RKO (cell line): ENCODE data around the gene MPRIP.
"Not testable (repeated sequence)": the region's sequence is repeated elsewhere in the genome, so short reads cannot be mapped to it uniquely, and the experiment has no call there.

Source experiments
- DNase-seq: peaks from one replicate; pipeline ENCODE4 v3.0.0-alpha.2; 2016; ENCODE audit warnings: low spot score

Gene MPRIP

DNA sequence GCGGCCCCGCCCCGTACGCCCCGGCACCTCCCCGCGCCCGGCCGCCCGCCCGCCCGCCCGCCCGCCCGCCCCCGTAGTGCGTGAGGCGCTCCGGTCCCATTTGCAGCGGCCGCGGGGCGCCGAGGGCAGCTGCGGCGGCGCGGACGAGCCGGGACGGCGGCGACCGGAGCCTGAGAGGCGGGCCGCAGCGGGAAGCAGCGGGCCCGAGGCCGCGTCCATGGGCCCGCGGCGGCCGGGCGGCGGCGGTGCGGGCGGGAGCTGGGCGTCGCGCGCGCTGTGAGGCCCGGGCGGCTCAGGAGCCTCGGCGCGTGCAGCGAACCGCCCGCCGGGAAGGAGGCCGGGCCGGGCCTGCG lies at the start of gene MPRIP:
Gene MPRIP, plus strand, starts transcription at position 74 of the 353 bp plus-strand sequence. CDS start 392 bp downstream, outside the sequence.
- DNase-seq = no peak

DNA sequence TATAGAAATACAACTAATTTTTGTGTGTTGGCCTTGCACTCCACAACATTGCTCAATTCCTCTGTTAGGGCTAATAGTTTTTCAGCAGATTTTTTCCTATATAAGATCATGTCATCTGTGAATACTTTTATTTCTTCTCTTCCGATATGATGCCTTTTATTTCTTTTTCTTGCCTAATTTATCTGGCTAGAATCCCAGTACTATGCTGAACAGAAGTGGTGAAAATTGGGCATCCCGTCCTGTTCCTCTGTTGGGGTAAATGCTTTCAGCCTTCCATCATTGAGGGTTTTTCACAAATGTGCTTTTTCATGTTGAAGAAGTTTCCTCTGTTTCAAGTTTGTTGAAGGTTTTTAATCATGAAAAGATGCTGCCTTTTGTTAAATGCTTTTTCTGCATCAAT lies 47.6 kb upstream of the MPRIP start:
- DNase-seq = no peak

GRCh38 chr17:16995930-16996329 lies 46.3 kb upstream of the MPRIP start:
- no peak for DNase-seq

DNA sequence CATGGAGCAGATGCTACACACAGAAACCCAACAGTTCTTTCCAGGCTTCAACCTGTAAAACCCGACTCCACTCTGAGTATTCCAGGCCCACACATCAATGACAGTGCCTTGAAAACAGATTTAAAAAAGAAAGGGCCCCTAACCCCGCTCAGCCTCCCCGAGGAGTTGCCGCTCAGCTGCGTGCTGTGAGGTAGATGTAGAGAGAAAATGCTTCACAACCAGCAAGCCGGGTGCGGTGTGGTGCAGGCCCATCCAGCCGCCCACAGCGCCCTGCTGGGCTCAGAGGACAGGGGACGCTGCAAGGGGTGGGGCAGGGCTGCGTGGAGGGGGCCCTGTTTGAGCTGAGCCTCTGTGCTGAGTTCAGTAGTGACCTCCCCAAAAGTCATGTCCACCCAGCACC lies 45.5 kb upstream of the MPRIP start:
- not testable (repeated sequence) for DNase-seq

DNA sequence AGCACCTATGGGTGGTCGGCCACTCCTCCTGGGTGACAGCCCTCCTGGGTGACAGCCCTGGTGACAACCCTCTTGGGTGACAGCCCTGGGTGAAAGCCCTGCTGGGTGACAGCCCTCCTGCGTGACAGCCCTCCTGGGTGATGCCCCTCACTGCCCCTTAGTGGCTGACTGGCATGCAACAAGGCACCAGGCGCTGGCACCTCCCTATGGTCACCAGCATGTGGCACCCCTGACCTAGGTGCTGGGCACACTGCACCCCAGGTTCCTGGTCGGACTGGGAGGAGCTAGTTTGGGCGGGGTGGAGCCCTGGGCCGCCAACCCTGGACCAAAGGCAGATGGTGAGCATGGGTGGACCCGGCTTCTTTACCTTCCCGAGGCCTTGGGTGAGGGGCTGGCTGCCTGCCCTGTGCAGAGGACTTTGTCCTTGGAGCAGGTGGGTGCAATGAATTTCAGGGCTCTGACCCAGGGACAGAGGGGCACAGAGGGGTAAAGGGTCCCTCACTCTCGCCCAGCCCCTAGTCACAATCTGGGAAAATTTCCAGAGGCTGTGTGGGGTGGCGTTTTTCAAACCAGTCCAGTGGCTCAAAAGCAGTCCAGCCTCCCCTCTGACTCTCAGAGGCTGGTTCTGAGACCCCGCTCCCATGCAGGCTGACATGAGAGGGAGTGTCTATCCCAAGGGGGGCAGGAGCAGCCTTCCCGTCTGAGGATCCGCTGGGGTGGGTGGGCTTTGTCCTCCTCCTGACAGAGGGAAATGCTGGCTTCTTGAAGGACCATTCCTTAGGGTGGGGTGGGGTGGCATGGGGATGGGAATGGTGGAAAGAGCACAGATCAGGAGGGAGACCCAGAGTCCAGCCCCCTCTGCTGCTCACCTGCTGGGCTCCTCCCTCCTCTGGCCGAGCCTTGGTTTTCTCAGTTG lies 44.5 kb upstream of the MPRIP start:
- DNase-seq = peak; percentile 86

DNA sequence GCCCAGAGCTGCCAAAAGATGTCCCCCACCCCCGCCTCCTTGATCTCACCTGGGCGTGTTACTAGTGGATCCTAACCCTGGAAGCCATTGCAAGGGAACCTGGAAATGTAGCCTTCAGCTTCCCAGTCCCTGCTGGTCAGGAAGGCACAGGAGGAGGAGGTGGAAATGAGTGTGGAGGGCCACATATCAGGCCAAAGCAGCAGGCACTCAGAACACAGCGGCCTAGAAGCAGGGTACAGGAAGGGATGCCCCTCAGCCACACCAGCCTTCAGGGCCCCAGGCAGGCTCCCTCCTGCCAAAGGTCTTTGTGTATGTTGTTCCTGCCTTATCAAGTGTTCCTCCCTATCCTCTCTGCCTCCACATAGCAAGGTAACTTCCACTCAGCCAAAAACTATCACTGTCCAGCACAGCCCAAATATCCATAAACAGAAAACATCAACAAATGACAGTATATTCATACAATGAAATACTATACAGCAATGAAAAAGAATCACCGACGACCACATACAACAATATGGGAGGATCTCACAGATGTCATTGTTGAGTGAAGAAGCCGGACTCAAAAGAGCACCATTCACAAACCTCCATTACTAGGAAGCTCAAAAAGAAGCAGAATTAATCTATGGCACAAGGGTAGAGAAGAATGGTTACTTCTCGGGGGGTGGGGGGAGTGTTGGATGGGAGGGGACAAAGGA lies 42.2 kb upstream of the MPRIP start:
- DNase-seq = no peak

- DNase-seq = no peak
Observed at GRCh38 chr17:17001076-17001777, 41.0 kb upstream of the MPRIP start.

DNA sequence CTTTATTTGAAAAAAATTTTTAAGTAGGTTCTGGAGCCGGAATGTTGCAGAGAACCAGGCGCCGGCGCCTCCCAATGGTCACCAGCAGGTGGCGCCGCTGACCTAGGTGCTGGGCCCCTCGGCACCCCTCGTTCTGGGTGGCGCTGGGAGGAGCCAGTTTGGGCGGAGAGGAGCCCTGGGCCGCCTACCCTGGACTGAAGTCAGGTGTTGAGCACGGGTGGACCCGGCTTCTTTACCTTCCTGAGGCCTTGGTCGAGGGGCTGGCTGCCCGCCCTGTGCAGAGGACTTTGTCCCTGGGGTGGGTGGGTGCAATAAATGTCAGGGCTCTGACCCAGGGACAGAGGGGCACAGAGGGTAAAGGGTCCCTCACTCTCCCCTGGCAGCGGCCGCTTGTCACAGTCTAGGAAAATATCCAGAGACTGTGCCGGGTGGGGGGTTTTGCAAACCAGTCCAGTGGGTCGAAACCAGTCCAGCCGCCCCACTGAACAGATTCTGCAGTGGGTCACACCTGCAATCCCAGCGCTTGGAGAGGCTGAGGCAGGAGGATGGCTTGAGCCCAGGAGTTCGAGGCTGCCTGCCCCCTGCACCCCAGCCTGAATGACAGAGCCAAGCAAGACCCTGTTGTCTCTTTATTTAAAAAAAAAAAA lies 40.3 kb upstream of the MPRIP start:
- peak; percentile 68 for DNase-seq

DNA sequence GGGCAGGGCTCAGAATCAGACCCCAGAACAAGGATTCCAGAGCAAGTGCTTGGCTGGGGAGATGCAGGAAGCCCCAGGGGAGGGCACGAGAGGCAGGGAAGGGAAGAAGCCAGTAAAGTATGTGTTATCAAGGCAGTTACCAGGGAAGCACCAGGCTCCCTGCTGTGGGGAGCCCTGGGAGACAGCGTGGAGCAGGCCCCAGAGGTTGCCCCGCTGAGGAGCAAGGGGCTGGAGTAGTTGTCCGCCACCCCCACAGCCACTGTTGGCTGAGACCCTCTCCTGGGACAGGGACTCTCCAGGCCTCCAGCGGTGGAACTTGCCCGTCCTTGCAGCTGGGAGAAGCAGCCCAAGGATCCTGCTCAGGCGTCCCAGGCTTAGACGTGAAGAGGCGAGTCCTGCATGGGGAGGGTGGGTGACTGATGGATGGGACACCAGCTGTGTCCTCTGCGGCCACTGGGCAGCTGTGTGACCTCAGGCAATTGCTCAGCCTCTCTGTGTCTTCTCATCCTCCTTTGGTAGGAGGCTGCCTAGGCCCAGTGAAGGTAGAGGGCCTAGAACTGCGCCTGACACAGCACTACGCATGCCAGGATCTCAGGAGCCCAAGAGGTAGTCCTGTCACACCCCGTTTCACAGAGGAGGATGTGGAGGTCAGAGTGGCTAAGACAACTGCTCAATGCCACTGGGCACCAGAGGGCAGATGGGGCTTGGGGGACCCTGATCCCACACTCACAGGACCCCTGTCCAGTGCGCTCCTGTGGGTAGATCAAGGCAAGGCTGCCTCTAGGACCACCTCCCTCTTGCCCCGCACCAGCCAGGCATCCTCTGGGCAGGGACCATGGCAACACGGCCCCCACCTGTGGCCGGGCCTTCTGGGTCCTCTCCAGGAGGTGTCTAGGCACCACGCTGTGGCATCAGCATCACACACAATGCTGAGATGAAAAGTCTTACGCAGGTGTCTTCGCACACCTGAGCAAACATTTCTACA lies 39.2 kb upstream of the MPRIP start:
- DNase-seq = not testable (repeated sequence)

- DNase-seq = no peak
Observed at GRCh38 chr17:17004251-17004996, 37.8 kb upstream of the MPRIP start.

- not testable (repeated sequence) for DNase-seq
Observed at GRCh38 chr17:17004997-17005614, 37.2 kb upstream of the MPRIP start.

- DNase-seq = not testable (repeated sequence)
Observed at GRCh38 chr17:17007891-17008290, 34.4 kb upstream of the MPRIP start.

GRCh38 chr17:17008621-17009397 lies 33.4 kb upstream of the MPRIP start:
- not testable (repeated sequence) for DNase-seq

DNA sequence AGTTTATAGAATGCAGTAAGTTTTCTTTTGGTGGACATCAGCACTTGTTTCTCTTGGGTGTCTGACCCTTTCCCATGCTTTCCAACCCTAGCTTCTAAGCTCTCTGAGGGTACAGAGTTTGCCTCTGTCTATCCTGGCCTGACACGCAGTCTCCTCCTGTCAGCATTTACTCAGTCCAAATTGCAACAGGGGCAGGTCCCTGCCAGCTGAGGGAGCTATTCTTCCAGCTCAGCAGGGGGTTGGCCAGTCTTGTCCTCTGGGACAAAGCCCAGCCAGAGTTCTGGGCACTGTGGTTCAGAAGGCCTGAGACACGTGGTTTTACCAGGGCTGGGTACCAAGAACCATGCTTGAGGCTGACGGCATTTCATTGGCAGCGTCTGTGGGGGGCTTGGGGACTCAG lies 32.3 kb upstream of the MPRIP start:
- DNase-seq = not testable (repeated sequence)

DNA sequence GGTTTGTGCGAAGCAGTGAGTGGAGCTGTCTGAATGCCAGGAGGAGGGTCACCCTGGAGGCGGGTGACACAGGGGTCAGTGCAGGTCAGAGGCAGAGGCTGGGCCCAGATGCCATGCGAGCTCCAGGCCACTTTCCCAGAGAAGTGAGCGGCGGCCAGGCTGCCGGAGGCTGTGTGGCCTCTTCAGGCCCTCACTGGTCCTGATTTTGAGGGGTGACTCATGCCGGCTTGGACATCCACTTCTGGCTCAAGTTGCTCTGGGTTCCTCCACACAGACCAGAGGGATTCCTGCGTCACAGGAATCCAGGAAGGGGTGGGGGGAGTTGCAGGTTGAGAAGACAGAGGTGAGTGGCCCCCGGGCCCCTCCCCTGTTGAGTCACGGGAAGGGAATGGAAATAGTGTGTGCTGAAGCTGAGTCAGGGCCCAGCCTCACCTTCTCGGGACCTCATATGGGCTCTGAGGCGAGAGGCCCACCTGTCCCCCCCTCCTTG lies 31.7 kb upstream of the MPRIP start:
- DNase-seq = not testable (repeated sequence)

- DNase-seq = peak; percentile 28
Observed at GRCh38 chr17:17011043-17011907, 31.0 kb upstream of the MPRIP start.
